Cardiac muscle cell (in vitro differentiated cells and primary cell): ENCODE results near the gene FLRT1. TPM values are rescaled to one million over a fixed set of nuclear protein-coding genes. Genes with fewer than 3 reads are reported as not detected.
A peak's percentile ranks its signal among the peaks of the same experiment; 100 is the strongest.

ENCODE experiments used
- DNase-seq, 2 donors: peaks; one replicate each; pipeline versions ENCODE4 v3.0.0 to v3.0.0-alpha.2; 2010 to 2017; ENCODE audit warnings: low read depth in 1 of 2, low spot score in 1 of 2
- H3K27ac ChIP-seq: fragments of 200-600 bp; sonication (generic); 2 replicates; pipeline ENCODE4 v1.5.1; 2016
- H3K27me3 ChIP-seq: fragments of 200-600 bp; sonication (generic); 2 replicates; pipeline ENCODE4 v1.6.0; 2016; ENCODE audit warnings: control low read depth
- H3K36me3 ChIP-seq: fragments of 200-600 bp; sonication (generic); 2 replicates; pipeline ENCODE4 v1.5.1; 2016; ENCODE audit warnings: control low read depth
- H3K4me1 ChIP-seq: fragments of 200-600 bp; sonication (generic); 2 replicates; pipeline ENCODE4 v1.8.1; 2017; ENCODE audit warnings: low read depth, mild to moderate bottlenecking, mixed run types
- H3K4me3 ChIP-seq: fragments of 200-600 bp; sonication (generic); 2 replicates; pipeline ENCODE4 v1.5.1; 2016; ENCODE audit warnings: mild to moderate bottlenecking
- H3K9me3 ChIP-seq: fragments of 200-600 bp; sonication (generic); 2 replicates; pipeline ENCODE4 v1.5.1; 2017; ENCODE audit warnings: low read depth, mild to moderate bottlenecking, control low read depth
- polyA plus RNA-seq: library from polyadenylated mRNA; unstranded; fragments of >200 nt; fragmentation: Nextera tagmentation; extraction: Ambion mirVana; gene quantifications from 2 replicates; pipeline ENCODE4 v1.2.1, GENCODE V29; 2016
- total RNA-seq: library from RNA; depleted of rRNA; stranded (reverse); fragments of >200 nt; gene quantifications from 2 replicates; pipeline ENCODE4 v1.2.3, GENCODE V29; 2016
- TF ChIP-seq, protein P1 (sequence below): IDR thresholded peaks from 2 replicates; pipeline ENCODE4 v1.5.1; 2012; ENCODE audit warnings: low read depth, mild to moderate bottlenecking, low read length

FLRT1 gene
- total and polyA plus RNA-seq, 2 experiments from 2014 or later = 0.69 to 2.9 TPM

DNA sequence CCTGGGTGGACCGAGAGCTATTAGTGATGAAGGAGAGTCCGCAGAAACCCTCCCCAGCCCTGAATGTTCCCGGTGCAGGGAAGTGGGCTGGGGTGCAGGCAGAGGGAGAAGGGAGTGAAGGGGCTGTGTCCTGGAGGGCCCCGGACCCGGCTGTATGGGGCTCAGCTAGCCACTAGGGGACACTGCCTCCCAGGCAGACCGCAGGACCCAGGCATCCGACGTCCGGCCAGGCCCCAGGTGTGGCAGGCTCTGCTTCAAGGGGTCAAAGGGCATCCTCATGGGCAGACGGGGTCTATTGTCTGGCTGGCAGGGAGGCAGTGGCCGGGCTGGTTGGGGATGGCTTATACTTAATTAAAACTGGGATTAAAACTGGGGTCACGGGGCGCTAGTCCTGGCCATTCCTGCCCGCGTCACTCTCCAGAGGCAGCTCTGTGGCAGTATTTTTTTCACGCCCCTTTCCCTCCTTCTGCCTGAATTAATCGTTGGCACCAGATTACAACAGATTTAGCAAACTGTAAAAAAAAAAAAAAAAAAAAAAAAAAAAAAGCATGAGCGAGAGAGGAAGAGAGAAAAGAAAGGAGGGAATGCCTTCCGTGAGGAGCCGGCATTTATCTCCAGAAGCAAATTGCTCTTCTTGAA is 5.1 kb downstream of the FLRT1 start:
- H3K27me3 ChIP-seq = peaks cover 36% of the 10 kb centered on the region
- no peaks in the 10 kb centered on the region for H3K36me3 ChIP-seq
- peaks cover 10% of the 10 kb centered on the region for H3K4me1 ChIP-seq
- no peak overlapping the region for H3K4me3 ChIP-seq
- peak in 1 of 2 donors; percentile 38 for DNase-seq
- no peaks in the 10 kb centered on the region for H3K9me3 ChIP-seq
- H3K27ac ChIP-seq = no peak overlapping the region
- TF ChIP-seq, protein P1, sequence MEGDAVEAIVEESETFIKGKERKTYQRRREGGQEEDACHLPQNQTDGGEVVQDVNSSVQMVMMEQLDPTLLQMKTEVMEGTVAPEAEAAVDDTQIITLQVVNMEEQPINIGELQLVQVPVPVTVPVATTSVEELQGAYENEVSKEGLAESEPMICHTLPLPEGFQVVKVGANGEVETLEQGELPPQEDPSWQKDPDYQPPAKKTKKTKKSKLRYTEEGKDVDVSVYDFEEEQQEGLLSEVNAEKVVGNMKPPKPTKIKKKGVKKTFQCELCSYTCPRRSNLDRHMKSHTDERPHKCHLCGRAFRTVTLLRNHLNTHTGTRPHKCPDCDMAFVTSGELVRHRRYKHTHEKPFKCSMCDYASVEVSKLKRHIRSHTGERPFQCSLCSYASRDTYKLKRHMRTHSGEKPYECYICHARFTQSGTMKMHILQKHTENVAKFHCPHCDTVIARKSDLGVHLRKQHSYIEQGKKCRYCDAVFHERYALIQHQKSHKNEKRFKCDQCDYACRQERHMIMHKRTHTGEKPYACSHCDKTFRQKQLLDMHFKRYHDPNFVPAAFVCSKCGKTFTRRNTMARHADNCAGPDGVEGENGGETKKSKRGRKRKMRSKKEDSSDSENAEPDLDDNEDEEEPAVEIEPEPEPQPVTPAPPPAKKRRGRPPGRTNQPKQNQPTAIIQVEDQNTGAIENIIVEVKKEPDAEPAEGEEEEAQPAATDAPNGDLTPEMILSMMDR = peak; percentile 39

GRCh38 chr11:64041846-64042245 is 6.1 kb downstream of the FLRT1 start:
- Histone ChIP-seq H3K4me1 (peaks cover 7% of the 10 kb centered on the region), H3K4me3 (no peak overlapping the region), H3K36me3 (no peaks in the 10 kb centered on the region), H3K27ac (no peak overlapping the region), H3K9me3 (no peaks in the 10 kb centered on the region), H3K27me3 (peaks cover 26% of the 10 kb centered on the region)
- TF ChIP-seq, protein P1 = no peak
- DNase-seq = no peak

- peaks cover 3% of the 10 kb centered on the region for H3K4me1 ChIP-seq
- H3K27ac ChIP-seq = no peak overlapping the region
- TF ChIP-seq, protein P1 = no peak
- no peak overlapping the region for H3K4me3 ChIP-seq
- no peaks in the 10 kb centered on the region for H3K36me3 ChIP-seq
- no peaks in the 10 kb centered on the region for H3K9me3 ChIP-seq
- DNase-seq = no peak
- H3K27me3 ChIP-seq = peaks cover 21% of the 10 kb centered on the region
These were observed 6.6 kb downstream of the FLRT1 start for GRCh38 chr11:64042301-64042700.

DNA sequence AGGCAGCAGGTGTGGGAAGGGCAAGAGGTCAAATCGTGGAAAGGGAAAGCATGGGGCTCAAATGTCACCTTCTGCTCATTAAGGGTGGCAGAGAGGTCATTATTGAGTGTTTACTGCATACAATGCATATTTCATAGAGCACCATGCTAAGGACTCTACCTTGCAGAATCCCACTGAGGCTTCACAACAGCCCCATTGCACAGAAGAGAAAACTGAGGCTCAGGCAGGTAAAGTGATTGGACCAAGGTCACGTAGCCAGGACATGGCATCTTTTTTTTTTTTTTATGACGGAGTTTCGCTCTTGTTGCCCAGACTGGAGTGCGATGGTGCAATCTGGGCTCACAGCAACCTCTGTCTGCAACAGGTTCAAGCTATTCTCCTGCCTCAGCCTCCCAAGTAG is 7.8 kb downstream of the FLRT1 start:
- Histone ChIP-seq H3K27ac (no peak overlapping the region), H3K27me3 (peaks cover 9% of the 10 kb centered on the region)
- TF ChIP-seq, protein P1 = no peak

GRCh38 chr11:64044730-64045393 is 9.1 kb downstream of the FLRT1 start:
- H3K27ac ChIP-seq = no peak overlapping the region

More for the DNA sequence above, 7.8 kb downstream of the FLRT1 start:
- Histone ChIP-seq H3K4me3 (no peak overlapping the region), H3K9me3 (no peaks in the 10 kb centered on the region), H3K4me1 (peaks cover 6% of the 10 kb centered on the region), H3K36me3 (no peaks in the 10 kb centered on the region)
- DNase-seq = no peak

More at GRCh38 chr11:64044730-64045393, 9.1 kb downstream of the FLRT1 start:
- Histone ChIP-seq H3K4me3 (no peak overlapping the region), H3K4me1 (peaks cover 6% of the 10 kb centered on the region), H3K9me3 (no peaks in the 10 kb centered on the region), H3K36me3 (no peaks in the 10 kb centered on the region), H3K27me3 (no peaks in the 10 kb centered on the region)
- TF ChIP-seq, protein P1 = no peak
- DNase-seq = no peak
